ENCODE data around the gene MYO18B.

GRCh38 chr22:25783856-25784255, 41.9 kb downstream of the MYO18B start:
- TF ChIP-seq CTCF (IDR thresholded peaks at IDR 0.05; ENCODE audit: low read length) (no peak), EZH2phosphoT487 (IDR thresholded peaks at IDR 0.05; ENCODE audit: low read length) (no peak), EZH2 (optimal IDR thresholded peaks at IDR 0.05; ENCODE audit: low read depth, low read length) (no peak)
